NCI-H2171 (cell line): ENCODE data around the gene C22orf23.

Experiments used
- DNase-seq: peaks from one replicate; lab custom pipeline; 2025; lab: John Stamatoyannopoulos, UW

The C22orf23 gene

DNA sequence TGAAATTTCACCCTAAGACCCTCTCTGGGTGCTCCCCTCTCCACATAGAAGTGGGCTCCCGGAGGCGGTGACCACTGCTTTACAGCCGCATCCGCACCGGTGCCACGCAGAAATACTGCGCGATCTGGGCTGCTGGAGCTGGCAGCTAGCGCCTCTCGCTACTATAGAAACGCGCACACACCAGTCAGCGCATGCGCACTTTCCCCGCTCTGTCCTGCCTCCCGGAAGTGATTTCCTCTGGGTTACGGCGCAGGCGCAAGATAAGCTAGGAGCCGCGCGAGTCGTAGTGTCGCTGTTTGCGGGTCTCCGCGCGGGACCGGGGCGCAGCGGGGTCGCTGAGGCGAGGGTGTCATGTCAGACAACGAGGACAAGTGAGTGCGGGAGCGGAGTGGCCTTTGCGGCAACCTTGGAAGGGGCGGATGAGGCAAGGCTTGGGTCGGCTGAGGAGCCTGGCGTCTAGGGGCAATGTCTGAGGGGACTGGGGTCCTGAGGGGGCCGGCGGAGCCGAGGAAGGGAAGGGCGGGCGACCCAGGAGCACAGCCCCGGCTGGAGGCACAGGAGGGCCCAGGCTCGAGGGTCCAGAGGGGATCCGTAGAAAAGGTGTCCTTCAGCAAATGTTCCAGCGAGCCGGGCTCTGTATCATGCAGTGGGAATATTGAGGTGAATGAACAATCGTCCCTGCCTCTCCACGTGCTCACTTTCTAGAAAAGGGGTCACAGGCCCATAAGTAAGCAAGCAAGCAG is at the start of gene C22orf23, which contains the start of gene POLR2F:
Gene C22orf23 (minus strand): TSS at position 165 of the 743 bp plus-strand sequence. CDS start 452 bp downstream, outside the sequence.
Gene POLR2F (plus strand): TSS at position 263 of the 743 bp plus-strand sequence. CDS start 89 bp downstream, at position 352.
- DNase-seq: peak; percentile 96

GRCh38 chr22:37999640-38000272 is 46.4 kb upstream of the C22orf23 start:
- peak; percentile 59 for DNase-seq

GRCh38 chr22:37999236-37999635 is 45.8 kb upstream of the C22orf23 start:
- DNase-seq: no peak

GRCh38 chr22:37998543-37998942 is 45.1 kb upstream of the C22orf23 start:
- DNase-seq: no peak

DNA sequence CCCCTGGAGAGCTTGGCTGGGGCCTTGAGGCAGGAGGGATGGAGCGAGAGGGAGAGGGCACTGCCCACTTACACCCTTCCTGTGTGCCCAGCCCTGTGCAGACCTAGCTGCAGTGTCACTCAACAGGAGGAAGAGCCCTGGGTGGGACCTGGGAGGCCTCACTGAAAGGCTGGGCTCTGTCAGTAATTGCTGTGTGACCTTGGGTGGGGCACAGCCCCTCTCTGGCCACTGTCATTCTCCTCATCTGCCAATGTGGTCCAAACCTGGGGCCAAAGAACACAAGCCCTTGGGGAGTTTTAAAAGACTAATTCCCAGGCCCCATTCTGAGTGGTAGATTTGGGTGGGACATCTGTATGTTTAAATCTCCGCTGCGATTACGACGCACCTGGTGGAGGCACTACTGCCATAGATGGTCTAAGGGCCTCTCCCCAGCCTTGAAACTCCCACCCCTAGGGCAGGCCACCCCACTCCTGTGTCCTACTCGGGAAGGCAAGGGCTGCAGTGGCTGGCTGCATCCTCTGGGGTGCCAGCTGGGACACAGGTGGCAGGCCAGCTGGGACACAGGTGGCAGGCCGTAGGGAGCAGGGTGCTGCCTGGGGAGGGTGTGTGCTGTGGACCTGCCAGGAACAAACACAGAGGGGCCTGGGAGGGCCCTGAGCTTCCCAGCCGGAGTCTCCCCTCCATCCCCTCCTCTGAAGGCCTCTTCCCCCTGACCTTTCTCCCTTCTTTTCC is 43.3 kb upstream of the C22orf23 start:
- peak; percentile 66 for DNase-seq

GRCh38 chr22:37996079-37996478 is 42.7 kb upstream of the C22orf23 start:
- DNase-seq: peak; percentile 23

DNA sequence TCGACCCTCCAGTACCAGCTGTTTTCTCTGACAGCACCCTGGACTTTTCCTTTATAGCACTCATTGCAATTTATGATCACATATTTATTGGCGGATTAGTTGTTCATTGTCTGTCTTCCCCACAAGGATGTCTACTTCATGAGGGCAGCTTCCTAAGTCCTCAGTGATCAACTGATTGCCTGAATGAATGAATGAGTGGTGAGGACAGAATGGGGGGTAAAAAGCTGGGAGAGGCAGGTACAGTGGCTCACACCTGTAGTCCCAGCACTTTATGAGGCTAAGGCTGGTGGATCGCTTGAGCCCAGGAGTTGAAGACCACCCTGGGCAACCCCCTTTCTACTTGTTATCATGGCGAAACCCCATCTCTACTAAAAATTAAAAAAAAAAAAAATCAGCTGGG is 42.1 kb upstream of the C22orf23 start:
- DNase-seq: no peak

- no peak for DNase-seq
Observed at GRCh38 chr22:37994982-37995381, 41.6 kb upstream of the C22orf23 start.

DNA sequence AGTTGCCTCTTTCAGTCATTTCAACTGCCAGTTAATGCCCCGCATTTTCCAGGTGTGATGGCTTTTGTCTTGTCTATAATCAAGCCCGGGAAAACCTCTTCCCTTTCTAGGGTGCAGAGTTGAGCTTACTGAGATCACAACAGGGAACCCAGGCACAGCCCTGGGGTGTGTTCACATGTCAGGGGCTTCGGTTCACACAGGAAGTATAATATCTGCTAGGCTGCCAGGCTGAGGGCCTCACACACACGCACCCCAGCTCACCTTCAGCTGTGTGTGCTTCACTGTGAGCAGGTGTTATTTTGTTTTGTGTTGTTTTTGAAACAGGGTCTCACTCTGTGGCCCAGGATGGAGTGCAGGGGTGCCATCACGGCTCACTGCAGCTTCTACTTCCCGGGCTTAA is 40.6 kb upstream of the C22orf23 start:
- DNase-seq: no peak

DNA sequence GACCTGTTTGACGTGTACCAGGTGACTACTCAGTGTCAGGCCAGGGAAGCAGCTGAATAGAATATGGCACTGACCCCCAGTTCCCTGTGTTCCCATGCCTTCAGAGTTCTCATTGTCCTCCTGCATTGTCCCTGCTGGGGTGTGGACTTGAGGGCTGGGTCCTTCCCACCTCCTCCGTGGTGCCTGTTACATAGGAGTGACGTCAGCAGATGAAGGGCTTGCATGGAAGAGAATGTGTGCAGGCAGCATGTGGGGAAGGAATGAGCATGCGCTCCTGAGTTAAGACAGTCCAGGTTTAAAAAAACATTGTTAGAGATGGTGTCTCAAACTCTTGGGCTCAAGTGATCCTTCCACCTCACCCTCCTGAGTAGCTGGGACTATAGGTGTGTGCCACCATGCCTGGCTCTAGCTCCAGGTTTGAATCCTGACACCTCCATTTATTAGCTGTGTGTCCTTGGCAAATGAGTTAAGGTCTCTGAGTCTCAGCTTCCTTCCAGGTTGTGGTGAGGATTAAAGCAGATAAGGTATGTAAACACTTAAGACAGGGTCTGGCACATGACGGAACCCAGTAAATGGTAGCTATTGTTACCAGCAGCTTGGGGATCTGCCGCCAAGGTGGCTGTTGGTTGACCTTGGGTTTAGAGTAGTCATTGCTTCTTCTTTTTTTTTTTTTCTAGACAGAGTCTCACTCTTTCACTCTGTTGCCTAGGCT is 38.5 kb upstream of the C22orf23 start:
- no peak for DNase-seq

- DNase-seq: no peak
Observed at GRCh38 chr22:37990862-37991261, 37.5 kb upstream of the C22orf23 start.

GRCh38 chr22:37990301-37990700 is 36.9 kb upstream of the C22orf23 start:
- DNase-seq: no peak

- DNase-seq: no peak
Observed at GRCh38 chr22:37989146-37990045, 36.0 kb upstream of the C22orf23 start.

GRCh38 chr22:37986371-37986770 is 33.0 kb upstream of the C22orf23 start:
- no peak for DNase-seq

GRCh38 chr22:37985751-37986281 is 32.4 kb upstream of the C22orf23 start:
- no peak for DNase-seq

GRCh38 chr22:37985050-37985585 is 31.7 kb upstream of the C22orf23 start:
- DNase-seq: no peak

GRCh38 chr22:37983860-37984791 is 30.7 kb upstream of the C22orf23 start, which contains the start of gene SOX10:
TSS of gene SOX10 (minus strand) at chr22:37984555. CDS start at chr22:37983784, 771 bp downstream.
- DNase-seq: no peak

DNA sequence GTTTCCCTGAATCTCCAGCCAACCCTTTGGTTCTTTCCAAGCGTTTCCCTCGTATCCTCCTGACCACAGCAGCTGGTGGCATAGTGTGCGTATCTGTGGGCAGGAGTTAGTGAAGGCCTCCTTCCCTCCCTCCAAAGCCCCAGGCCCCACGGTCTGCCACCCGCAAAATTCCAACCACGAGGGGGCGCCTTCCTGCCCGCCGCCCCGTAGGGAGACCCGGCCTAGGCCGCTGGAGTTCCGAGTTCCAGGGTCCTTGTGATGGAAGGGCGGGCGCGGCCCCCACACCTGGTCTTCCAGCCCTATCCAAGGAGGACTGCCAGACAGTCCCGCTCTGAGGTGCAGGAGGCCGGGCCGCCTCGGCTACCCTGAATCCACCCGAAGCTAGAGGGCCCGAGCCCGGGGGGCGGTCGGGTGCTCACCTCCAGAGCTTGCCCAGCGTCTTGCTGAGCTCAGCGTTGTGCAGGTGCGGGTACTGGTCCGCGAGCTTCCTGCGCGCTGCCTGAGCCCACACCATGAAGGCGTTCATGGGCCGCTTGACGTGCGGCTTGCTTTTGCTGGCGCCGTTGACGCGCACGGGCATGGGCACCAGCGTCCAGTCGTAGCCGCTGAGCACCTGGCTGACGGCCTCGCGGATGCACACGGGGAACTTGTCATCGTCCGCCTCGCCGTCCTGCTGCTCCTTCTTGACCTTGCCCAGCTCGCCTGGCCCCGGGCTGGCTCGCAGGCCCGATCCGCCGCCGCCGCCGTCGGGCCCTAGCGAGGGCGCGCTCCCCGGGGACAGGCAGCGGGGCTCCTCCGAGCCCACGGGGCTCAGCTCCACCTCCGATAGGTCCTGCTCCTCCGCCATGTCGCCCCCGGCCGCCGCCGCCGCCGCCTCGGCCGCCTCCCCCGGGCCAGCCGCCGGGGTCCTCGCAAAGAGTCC is 29.8 kb upstream of the C22orf23 start:
- DNase-seq: no peak
